GM12872 (cell line): Measurements from ENCODE around the gene ADGRF5.
A peak's percentile ranks its signal among the peaks of the same experiment; 100 is the strongest.

Experiments used
- CTCF ChIP-seq: IDR thresholded peaks from 3 replicates; pipeline ENCODE4 v1.5.1; 2011; ENCODE audit warnings: low read depth, mild to moderate bottlenecking, low read length, moderate library complexity; ENCODE audit not compliant: insufficient read depth

Gene ADGRF5

GRCh38 chr6:46867411-46867810 is 54.3 kb downstream of the ADGRF5 start:
- TF ChIP-seq CTCF = no peak

GRCh38 chr6:46865221-46865620 is 56.5 kb downstream of the ADGRF5 start:
- TF ChIP-seq CTCF = no peak

- no peak for TF ChIP-seq CTCF
Observed at GRCh38 chr6:46863791-46864190, 57.9 kb downstream of the ADGRF5 start.

- no peak for TF ChIP-seq CTCF
Observed at GRCh38 chr6:46862381-46862780, 59.4 kb downstream of the ADGRF5 start.

- TF ChIP-seq CTCF = peak; percentile 75
Observed at GRCh38 chr6:46855966-46856365, 65.8 kb downstream of the ADGRF5 start.

GRCh38 chr6:46850792-46851191 is 70.9 kb downstream of the ADGRF5 start:
- no peak for TF ChIP-seq CTCF

- no peak for TF ChIP-seq CTCF
Observed at GRCh38 chr6:46849361-46849690, 72.4 kb downstream of the ADGRF5 start.
